HUES64 (cell line): ENCODE results near the gene HMGN3. TPM values are rescaled to one million over a fixed set of nuclear protein-coding genes. Genes with fewer than 3 reads are reported as not detected.
"Not testable (repeated sequence)": the region's sequence is repeated elsewhere in the genome, so short reads cannot be mapped to it uniquely, and the experiment has no call there.

ENCODE experiments used
- H3K27ac ChIP-seq: 2 replicates; pipeline ENCODE4 v1.7.0; 2013; ENCODE audit warnings: low read depth, low read length, inconsistent platforms
- H3K27me3 ChIP-seq: 2 replicates; pipeline ENCODE4 v1.6.1; 2013; ENCODE audit warnings: mild to moderate bottlenecking, low read length; ENCODE audit not compliant: insufficient read depth
- H3K36me3 ChIP-seq: 2 replicates; pipeline ENCODE4 v1.6.1; 2013; ENCODE audit warnings: mild to moderate bottlenecking, low read length; ENCODE audit not compliant: insufficient read depth
- H3K4me1 ChIP-seq: 2 replicates; pipeline ENCODE4 v1.6.1; 2013; ENCODE audit warnings: mild to moderate bottlenecking, low read length, moderate library complexity; ENCODE audit not compliant: insufficient read depth
- H3K4me3 ChIP-seq: 2 replicates; pipeline ENCODE4 v1.5.1; 2013; ENCODE audit warnings: mild to moderate bottlenecking, low read length, moderate library complexity
- H3K9ac ChIP-seq: 2 replicates; pipeline ENCODE4 v1.6.1; 2013; ENCODE audit warnings: mild to moderate bottlenecking, low read depth, low read length
- H3K9me3 ChIP-seq: 2 replicates; pipeline ENCODE4 v1.6.1; 2013; ENCODE audit warnings: low read depth, low read length; ENCODE audit not compliant: insufficient read depth
- WGBS: fragments of 150-250, 120-280 bp; methylation state at CpG from one replicate; pipeline ENCODE4 v1.1.7; 2013; ENCODE audit warnings: missing lambda C conversion rate; 5-methylcytosine and 5-hydroxymethylcytosine counted together
- polyA plus RNA-seq, 2 experiments: library from polyadenylated mRNA; stranded (reverse); fragments of 50-300 nt; gene quantifications; one replicate each; pipeline ENCODE4 v1.2.3, GENCODE V29; 2013

Gene HMGN3
- polyA plus RNA-seq (2013, experiment 1 of 2): 182 TPM
- polyA plus RNA-seq (2013, experiment 2 of 2): 198 TPM

DNA sequence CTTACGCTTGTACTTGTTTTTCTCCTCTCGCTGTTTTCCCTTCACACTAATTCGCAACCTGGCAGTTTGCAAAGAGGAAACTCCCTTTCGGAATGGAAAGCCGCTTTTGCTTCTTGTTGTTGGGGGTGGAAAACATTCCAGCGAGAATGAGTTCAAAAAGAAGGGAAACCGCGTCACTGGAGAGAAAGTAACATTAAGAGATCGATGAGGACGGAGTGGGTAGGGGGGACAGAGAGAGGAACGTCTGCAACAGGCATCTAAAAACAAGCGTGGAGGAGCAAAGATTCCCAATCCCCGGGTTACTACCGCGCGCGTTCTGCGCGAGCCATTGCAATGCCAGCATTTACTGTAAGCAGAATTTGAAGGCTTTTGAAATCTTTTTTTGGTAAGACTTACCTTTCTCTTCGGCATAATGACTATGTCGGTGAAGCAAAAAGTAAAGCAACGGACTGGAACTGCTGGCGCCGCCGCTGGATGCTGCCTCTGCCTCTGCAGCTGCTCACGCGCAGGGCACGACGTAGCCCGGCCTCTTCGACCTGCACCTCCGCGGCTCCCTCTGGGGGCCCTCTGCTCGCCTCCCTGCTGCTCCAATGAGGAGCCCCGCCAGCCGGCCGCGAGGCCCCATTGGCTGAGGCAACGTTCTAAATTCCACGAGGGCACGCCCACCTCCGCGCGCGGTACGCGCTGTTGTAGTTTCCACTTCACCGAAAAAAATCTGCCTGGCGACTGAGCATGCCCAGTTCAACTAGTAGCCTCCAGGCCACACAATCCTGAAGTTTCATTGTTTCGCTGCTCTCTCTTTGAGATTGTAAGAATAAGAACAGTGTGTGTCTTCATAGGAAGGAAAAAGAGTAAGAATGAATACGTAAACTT is at the start of gene HMGN3:
HMGN3 (minus strand) TSS at position 533 of the 873 bp plus-strand sequence.
- 3% methylated on average over 50 of the region's 51 CpGs for WGBS
- Histone ChIP-seq H3K36me3 (peaks cover 5% of the 10 kb centered on the region; the same call in 1 of the 2 replicates), H3K4me3 (peak within 1 kb of the TSS; percentile 88), H3K27me3 (no peaks in the 10 kb centered on the region), H3K27ac (peak within 1 kb of the TSS; percentile 71), H3K4me1 (peaks cover 12% of the 10 kb centered on the region), H3K9me3 (no peaks in the 10 kb centered on the region), H3K9ac (peak within 1 kb of the TSS; percentile 87)

DNA sequence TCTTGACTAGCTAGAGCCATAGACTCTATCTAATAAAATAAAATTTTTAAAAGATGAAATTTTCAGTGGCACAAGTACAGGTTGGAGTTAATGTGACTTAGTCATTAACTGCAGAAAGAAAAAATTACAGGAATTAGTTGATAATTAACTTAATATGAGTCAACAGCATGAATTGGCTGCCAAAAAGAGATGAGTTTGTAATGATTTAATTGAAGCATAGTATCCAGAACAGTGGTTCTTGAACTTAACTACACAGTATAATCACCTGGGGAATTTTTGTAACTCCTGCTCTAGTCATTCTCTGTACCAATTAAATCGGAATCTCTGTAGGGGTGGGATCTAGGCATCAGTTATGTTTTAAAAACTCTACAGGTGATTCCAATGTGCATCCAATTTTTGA is 46.3 kb upstream of the HMGN3 start:
- H3K9me3 ChIP-seq: peaks cover 17% of the 10 kb centered on the region
- H3K4me3 ChIP-seq: no peak overlapping the region
- no peaks in the 10 kb centered on the region for H3K36me3 ChIP-seq
- WGBS: 100% methylated on average over 1 of the region's 1 CpG
- no peak overlapping the region for H3K9ac ChIP-seq
- no peak overlapping the region for H3K27ac ChIP-seq
- H3K27me3 ChIP-seq: no peaks in the 10 kb centered on the region
- no peaks in the 10 kb centered on the region for H3K4me1 ChIP-seq

DNA sequence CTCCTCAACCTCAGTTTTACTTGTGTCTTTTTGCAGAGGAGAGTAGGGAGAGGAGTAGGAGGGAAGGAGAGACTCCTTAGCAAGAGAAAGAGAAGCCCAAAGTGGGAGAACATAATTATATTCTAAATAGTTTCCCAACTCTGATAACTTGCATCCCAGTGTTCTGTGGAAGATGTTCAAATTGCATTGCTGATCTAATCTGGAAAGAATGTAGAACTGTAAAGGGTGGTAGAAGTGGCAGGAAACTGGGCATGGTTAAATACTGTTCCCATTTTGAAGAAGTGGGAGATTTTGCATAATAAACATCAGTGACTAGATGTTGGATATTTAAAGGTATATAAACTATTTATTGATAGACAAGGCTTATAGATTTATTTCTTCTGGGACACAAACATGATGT is 42.6 kb upstream of the HMGN3 start:
- Histone ChIP-seq H3K9ac (no peak overlapping the region), H3K4me3 (no peak overlapping the region), H3K27me3 (no peaks in the 10 kb centered on the region), H3K4me1 (no peaks in the 10 kb centered on the region), H3K36me3 (no peaks in the 10 kb centered on the region), H3K27ac (no peak overlapping the region), H3K9me3 (peaks cover 12% of the 10 kb centered on the region)

DNA sequence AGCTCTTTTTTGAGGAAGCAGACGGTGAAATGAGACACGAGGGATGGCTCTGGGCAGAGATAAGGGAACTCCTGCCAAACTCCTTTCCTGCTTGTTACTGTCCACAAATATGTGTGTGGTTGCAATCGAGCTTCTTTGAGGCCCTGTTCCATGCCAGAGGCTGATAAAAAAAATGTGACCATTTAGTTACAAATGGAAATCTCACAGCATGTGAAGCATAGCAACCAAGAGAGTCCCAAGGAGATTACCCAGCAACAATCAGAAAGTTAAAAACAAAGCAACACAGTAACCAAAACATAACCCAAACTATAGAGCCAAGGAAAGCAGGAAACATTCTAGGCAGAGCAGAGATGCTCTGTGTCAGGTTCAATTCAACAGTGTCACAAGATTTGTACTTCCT is 35.4 kb upstream of the HMGN3 start:
- Histone ChIP-seq H3K27ac (no peak overlapping the region), H3K4me1 (no peaks in the 10 kb centered on the region), H3K4me3 (no peak overlapping the region), H3K27me3 (no peaks in the 10 kb centered on the region), H3K36me3 (no peaks in the 10 kb centered on the region), H3K9ac (no peak overlapping the region), H3K9me3 (no peaks in the 10 kb centered on the region)
- WGBS: 86% methylated on average over 3 of the region's 3 CpGs

DNA sequence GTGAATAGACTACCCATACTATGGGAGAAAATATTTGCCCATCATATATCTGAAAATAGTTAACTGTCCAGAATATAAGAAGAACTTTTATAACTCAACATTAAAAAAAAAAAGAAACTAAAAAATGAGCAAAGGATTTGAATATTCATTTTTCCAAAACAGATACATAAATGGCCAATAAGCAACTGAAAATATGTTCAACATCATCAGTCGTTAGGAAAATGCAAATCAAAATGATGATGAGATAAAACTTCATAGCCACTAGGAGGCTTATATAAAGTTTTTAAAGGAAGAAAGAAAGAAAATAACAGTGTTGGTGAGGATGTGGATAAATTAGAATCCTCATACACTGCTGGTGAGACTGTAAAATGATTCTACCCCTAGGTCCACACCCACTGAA is 32.6 kb upstream of the HMGN3 start:
- H3K27me3 ChIP-seq: no peaks in the 10 kb centered on the region
- no peak overlapping the region for H3K27ac ChIP-seq
- no peaks in the 10 kb centered on the region for H3K36me3 ChIP-seq
- no peak overlapping the region for H3K9ac ChIP-seq
- no peaks in the 10 kb centered on the region for H3K9me3 ChIP-seq
- H3K4me1 ChIP-seq: no peaks in the 10 kb centered on the region
- H3K4me3 ChIP-seq: no peak overlapping the region
- no CpG with 5 or more reads among the region's 1 CpG for WGBS

DNA sequence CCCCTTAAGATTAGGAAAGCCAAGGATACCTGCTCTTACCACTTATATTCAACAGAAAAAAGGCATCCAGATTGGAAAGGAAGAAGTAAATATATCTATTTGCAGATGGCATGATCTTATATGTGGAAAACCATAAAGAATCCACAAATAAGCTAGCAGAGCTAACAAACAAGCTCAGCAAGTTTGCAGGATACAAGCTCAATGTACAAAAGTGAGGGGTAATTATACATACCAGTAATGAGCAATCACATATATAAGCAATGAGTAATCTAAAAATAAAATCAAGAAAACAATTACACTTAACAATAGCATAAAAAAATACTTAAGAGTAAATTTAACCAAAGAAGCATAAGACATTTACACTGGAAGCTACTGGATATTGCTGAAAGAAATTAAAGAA is 31.6 kb upstream of the HMGN3 start:
- Histone ChIP-seq H3K9ac (no peak overlapping the region), H3K36me3 (no peaks in the 10 kb centered on the region), H3K9me3 (no peaks in the 10 kb centered on the region), H3K4me3 (no peak overlapping the region), H3K4me1 (no peaks in the 10 kb centered on the region), H3K27ac (no peak overlapping the region), H3K27me3 (no peaks in the 10 kb centered on the region)

DNA sequence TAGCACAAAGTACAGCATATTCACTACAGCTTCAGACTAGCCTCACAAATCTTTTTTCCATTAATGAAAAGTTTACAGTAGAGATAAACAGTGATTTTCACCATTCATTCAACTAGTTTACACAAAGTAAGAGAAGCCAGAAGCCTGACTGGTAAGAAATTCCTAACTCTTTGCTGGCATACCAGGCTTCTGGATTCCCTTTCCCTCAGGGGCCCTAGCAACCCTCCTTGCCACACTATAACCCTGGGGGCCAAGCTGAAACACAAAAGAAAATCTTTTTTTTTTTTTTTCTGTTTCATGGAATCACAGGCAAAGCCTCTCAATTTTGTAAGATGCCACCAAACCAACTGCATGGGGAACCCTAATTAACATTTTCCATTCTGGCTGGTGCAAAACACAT is 28.9 kb upstream of the HMGN3 start:
- Histone ChIP-seq H3K4me3 (no peak overlapping the region), H3K27me3 (no peaks in the 10 kb centered on the region), H3K9ac (no peak overlapping the region), H3K27ac (no peak overlapping the region), H3K4me1 (no peaks in the 10 kb centered on the region), H3K9me3 (peaks cover 7% of the 10 kb centered on the region; the same call in 1 of the 2 replicates), H3K36me3 (no peaks in the 10 kb centered on the region)

DNA sequence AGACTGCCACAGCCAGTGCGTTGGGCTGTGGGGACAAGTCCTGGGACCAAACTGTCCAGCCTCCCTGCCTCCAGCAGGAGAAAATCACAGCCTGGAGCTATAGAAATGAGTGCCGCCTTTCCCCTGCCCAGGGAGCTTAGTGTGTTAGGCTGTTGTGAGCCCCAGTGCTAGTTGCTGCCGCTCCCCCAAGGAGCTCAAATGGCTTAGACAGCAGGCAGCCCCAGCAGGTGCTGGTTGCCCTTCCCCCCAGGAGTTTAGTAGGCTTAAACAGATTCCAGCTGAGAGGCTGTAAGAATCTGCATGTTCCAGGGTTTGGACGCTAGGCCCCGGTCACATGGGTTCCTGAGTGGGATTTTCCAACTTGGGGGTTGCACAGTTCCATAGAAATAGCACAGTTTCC is 27.2 kb upstream of the HMGN3 start:
- no peaks in the 10 kb centered on the region for H3K36me3 ChIP-seq
- H3K4me1 ChIP-seq: no peaks in the 10 kb centered on the region
- H3K27ac ChIP-seq: no peak overlapping the region
- H3K27me3 ChIP-seq: no peaks in the 10 kb centered on the region
- no peak overlapping the region for H3K4me3 ChIP-seq
- peaks cover 7% of the 10 kb centered on the region for H3K9me3 ChIP-seq
- H3K9ac ChIP-seq: no peak overlapping the region
- 61% methylated on average over 5 of the region's 5 CpGs for WGBS

DNA sequence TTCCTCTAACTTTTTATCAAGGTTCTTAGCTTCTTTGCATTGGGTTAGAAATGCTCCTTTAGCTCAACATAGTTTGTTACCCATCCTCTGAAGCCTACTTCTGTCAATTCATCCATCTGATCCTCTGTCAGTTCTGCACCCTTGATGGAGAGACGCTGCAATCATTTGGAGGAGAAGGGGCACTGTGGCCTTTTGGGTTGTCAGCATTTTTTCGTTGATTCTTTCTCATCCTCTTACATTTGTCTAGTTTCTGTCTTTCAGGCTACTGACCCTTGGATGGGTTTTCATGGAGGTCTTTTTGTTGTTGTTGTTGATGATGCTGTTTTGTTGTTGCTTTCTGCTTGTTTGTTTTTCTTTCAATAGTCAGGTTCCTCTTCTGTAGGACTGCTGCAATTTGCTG is 26.3 kb upstream of the HMGN3 start:
- H3K27me3 ChIP-seq: no peaks in the 10 kb centered on the region
- peaks cover 7% of the 10 kb centered on the region for H3K9me3 ChIP-seq
- no peak overlapping the region for H3K4me3 ChIP-seq
- no peaks in the 10 kb centered on the region for H3K36me3 ChIP-seq
- WGBS: 100% methylated on average over 1 of the region's 2 CpGs
- no peaks in the 10 kb centered on the region for H3K4me1 ChIP-seq
- H3K27ac ChIP-seq: no peak overlapping the region
- H3K9ac ChIP-seq: no peak overlapping the region

DNA sequence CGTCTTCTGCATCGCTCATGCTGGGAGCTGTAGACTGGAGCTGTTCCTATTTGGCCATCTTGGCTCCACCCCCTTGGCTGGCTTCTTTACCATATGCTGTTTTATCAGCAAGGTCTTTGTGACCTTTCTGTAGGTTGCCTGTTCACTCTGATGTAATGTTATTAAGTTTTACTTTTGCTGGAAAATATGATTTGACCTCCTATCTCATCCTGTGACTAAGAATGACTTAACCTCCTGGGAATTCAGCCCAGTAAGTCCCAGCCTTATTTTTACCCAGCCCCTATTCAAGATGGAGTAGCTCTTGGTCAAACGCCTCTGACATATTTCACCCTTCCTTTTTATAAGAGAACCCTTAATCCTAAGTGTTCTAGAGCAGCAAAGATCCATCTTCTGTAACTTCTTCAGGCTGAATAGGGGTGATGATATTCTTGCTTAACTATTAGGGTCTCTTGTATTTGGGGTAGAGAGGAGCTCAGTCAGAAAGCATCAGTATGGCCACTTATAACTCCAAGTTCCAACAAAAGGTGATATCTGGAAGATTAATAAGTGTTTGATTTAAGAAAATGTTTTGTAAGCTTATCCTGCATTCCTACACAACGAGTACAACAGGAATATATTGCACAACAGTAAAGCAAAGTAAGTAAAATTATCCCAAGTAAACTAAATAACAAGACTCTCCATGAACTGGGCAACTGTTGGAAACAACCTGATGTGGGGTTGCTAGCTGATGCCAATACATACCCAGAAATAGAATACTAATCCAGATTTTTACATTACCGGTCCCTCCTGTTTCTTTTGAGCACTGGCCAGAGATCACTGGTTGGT is 23.1 kb upstream of the HMGN3 start:
- no peak overlapping the region for H3K27ac ChIP-seq
- no peaks in the 10 kb centered on the region for H3K27me3 ChIP-seq
- 95% methylated on average over 4 of the region's 5 CpGs for WGBS
- H3K36me3 ChIP-seq: no peaks in the 10 kb centered on the region
- no peaks in the 10 kb centered on the region for H3K4me1 ChIP-seq
- H3K9ac ChIP-seq: no peak overlapping the region
- H3K4me3 ChIP-seq: no peak overlapping the region
- peaks cover 7% of the 10 kb centered on the region for H3K9me3 ChIP-seq

DNA sequence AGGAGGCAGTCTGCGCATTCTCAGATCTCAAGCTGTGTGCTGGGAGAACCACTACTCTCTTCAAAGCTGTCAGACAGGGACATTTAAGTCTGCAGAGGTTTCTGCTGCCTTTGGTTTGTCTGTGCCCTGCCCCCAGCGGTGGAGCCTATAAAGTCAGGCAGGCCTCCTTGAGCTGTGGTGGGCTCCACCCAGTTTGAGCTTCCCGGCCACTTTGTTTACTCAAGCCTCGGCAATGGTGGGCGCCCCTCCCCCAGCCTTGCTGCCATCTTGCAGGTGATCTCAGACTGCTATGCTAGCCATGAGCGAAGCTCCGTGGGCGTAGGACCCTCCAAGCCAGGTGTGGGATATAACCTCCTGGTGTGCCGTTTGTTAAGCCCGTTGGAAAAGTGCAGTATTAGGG is 22.3 kb upstream of the HMGN3 start:
- H3K27me3 ChIP-seq, H3K36me3 ChIP-seq, H3K4me3 ChIP-seq, H3K27ac ChIP-seq, H3K9ac ChIP-seq, H3K9me3 ChIP-seq, H3K4me1 ChIP-seq: not testable (repeated sequence)
- WGBS: 77% methylated on average over 10 of the region's 10 CpGs
